Measurements from ENCODE around the gene ZFYVE21. TPM values are rescaled to one million over a fixed set of nuclear protein-coding genes. Genes with fewer than 3 reads are reported as not detected.

The ZFYVE21 gene
- 10 to 100 TPM; 20.9 to 35.2 (median 27.6) TPM for total RNA-seq
- long read RNA-seq, transcript ZFYVE21-202 (7 exons, 1,383 nt), result major isoform, 9 of 10 reads
- long read RNA-seq, partial matches to known transcripts, result 0 of 10 reads
- long read RNA-seq, other reads (novel, unspliced or antisense), result 1 of 10 reads

- no peaks in the 10 kb centered on the region for H3K27me3 ChIP-seq
- H3K36me3 ChIP-seq, result no peaks in the 10 kb centered on the region
- no peaks in the 10 kb centered on the region for H3K9me3 ChIP-seq
- DNase-seq, result peak; percentile 99 to 100 (median 100)
- H3K27ac ChIP-seq, result peak within 1 kb of the TSS in 2 of 3 donors; percentile 44 to 68
- TF ChIP-seq CTCF (IDR thresholded peaks at IDR 0.05) (no peak), POLR2A (IDR thresholded peaks at IDR 0.05) (peak; percentile 77)
- intact Hi-C loops (cut with DNase I), result no loop called here
- 0% methylated on average over 21 of the region's 121 CpGs for WGBS (ENCODE audit: insufficient coverage, low coverage, low lambda C conversion rate, missing lambda C conversion rate)
- H3K4me1 ChIP-seq, result peaks cover 0 to 7% (median 2%) of the 10 kb centered on the region in 4 donors
- peak; percentile 94 to 98 (median 96) for ATAC-seq
- H3K4me3 ChIP-seq, result peak within 1 kb of the TSS; percentile 77 to 94 (median 91)
Observed at GRCh38 chr14:103715052-103716000, at the start of gene ZFYVE21, which contains the start of gene XRCC3. TSS of gene ZFYVE21 (plus strand) at chr14:103715810. CDS start at chr14:103715842, 32 bp downstream. TSS of gene XRCC3 (minus strand) at chr14:103715451. CDS start at chr14:103711087, 4,364 bp downstream.

GRCh38 chr14:103667671-103668070, 47.9 kb upstream of the ZFYVE21 start:
- Histone ChIP-seq H3K36me3 (peaks cover 0 to 79% (median 25%) of the 10 kb centered on the region in 4 donors), H3K27me3 (no peaks in the 10 kb centered on the region)
- no peak for ATAC-seq

GRCh38 chr14:103668117-103668516, 47.5 kb upstream of the ZFYVE21 start:
- no peak overlapping the region for H3K4me3 ChIP-seq
- intact Hi-C loops (cut with DNase I), result no loop called here
- H3K4me1 ChIP-seq, result no peaks in the 10 kb centered on the region
- no peak overlapping the region for H3K27ac ChIP-seq
- ATAC-seq (no peak), DNase-seq (no peak)
- H3K9me3 ChIP-seq, result no peaks in the 10 kb centered on the region
- 89% methylated on average over 3 of the region's 3 CpGs for WGBS (ENCODE audit: insufficient coverage, low coverage, low lambda C conversion rate, missing lambda C conversion rate)
- H3K27me3 ChIP-seq, result no peaks in the 10 kb centered on the region
- peaks cover 2 to 79% (median 28%) of the 10 kb centered on the region in 4 donors for H3K36me3 ChIP-seq
- TF ChIP-seq CTCF (IDR thresholded peaks at IDR 0.05) (no peak), POLR2A (IDR thresholded peaks at IDR 0.05) (no peak)

More at GRCh38 chr14:103667671-103668070, 47.9 kb upstream of the ZFYVE21 start:
- no peak for TF ChIP-seq POLR2A (IDR thresholded peaks at IDR 0.05)
- no peak for TF ChIP-seq CTCF (IDR thresholded peaks at IDR 0.05)
- Histone ChIP-seq H3K27ac (no peak overlapping the region), H3K4me3 (no peak overlapping the region), H3K9me3 (no peaks in the 10 kb centered on the region), H3K4me1 (no peaks in the 10 kb centered on the region)
- no peak for DNase-seq
- 60% methylated on average over 4 of the region's 4 CpGs for WGBS (ENCODE audit: insufficient coverage, low coverage, low lambda C conversion rate, missing lambda C conversion rate)
- intact Hi-C loops (cut with DNase I), result no loop called here

GRCh38 chr14:103669370-103669769, 46.2 kb upstream of the ZFYVE21 start:
- Histone ChIP-seq H3K4me3 (no peak overlapping the region), H3K36me3 (peaks cover 7 to 81% (median 37%) of the 10 kb centered on the region in 4 donors), H3K9me3 (no peaks in the 10 kb centered on the region), H3K27ac (no peak overlapping the region), H3K27me3 (no peaks in the 10 kb centered on the region), H3K4me1 (no peaks in the 10 kb centered on the region)
- intact Hi-C loops (cut with DNase I), result no loop called here
- TF ChIP-seq CTCF (IDR thresholded peaks at IDR 0.05) (no peak), POLR2A (IDR thresholded peaks at IDR 0.05) (no peak)
- no peak for ATAC-seq
- 96% methylated on average over 2 of the region's 2 CpGs for WGBS (ENCODE audit: insufficient coverage, low coverage, low lambda C conversion rate, missing lambda C conversion rate)
- DNase-seq, result no peak
